Activated B cell treated with CpG ODN at 0.5 μM for 24 hours (primary cell): ENCODE measurements around the gene PXMP2. TPM values are rescaled to one million over a fixed set of nuclear protein-coding genes. Genes with fewer than 3 reads are reported as not detected.

Experiments used
- ATAC-seq: fragments of 200-7000 bp; cut with Tn5 transposase; one replicate; pipeline ENCODE4 v1.10.0; 2021; ENCODE audit warnings: low read depth, mild to moderate bottlenecking, moderate library complexity
- CTCF ChIA-PET: fragments of 350-600 bp; sonication (Branson Sonifier 250); formaldehyde crosslinking; loops from one replicate; lab custom pipeline; 2021; ENCODE audit warnings: antibody characterized with exemption; lab: Charles Lee
- POLR2A ChIA-PET: fragments of 350-600 bp; sonication (Branson Sonifier 250); formaldehyde crosslinking; loops from one replicate; lab custom pipeline; 2021; ENCODE audit warnings: antibody characterized with exemption; lab: Charles Lee
- DNase-seq: peaks from one replicate; pipeline ENCODE4 v3.0.0; 2022
- H3K27ac Mint-ChIP-seq: one replicate; pipeline ENCODE4 v1.8.0; 2020; ENCODE audit warnings: mixed read lengths
- H3K27me3 Mint-ChIP-seq: one replicate; pipeline ENCODE4 v1.8.0; 2021; ENCODE audit warnings: mixed read lengths
- H3K36me3 Mint-ChIP-seq: one replicate; pipeline ENCODE4 v1.8.0; 2021; ENCODE audit warnings: low read depth, mixed read lengths
- H3K4me1 Mint-ChIP-seq: one replicate; pipeline ENCODE4 v1.8.0; 2021; ENCODE audit warnings: mixed read lengths
- H3K4me3 Mint-ChIP-seq: one replicate; pipeline ENCODE4 v1.8.0; 2020; ENCODE audit warnings: mild to moderate bottlenecking, mixed read lengths
- H3K9me3 Mint-ChIP-seq: one replicate; pipeline ENCODE4 v1.8.0; 2020; ENCODE audit warnings: mixed read lengths
- CTCF ChIP-seq: fragments of 200-600 bp; IDR thresholded peaks from one replicate; pipeline ENCODE4 v1.8.0; 2022; ENCODE audit warnings: antibody characterized with exemption, mild to moderate bottlenecking
- intact Hi-C: fragments of 100-400 bp; cut with micrococcal nuclease; formaldehyde crosslinking; loops from one replicate; pipeline ENCODE4 v1.15.1; 2024
- total RNA-seq: library from RNA; stranded (reverse); gene quantifications from 2 replicates; pipeline ENCODE4 v1.2.3, GENCODE V29; 2022

Gene PXMP2
- total RNA-seq, 1 donor from 2014 or later = 7.7 TPM

DNA sequence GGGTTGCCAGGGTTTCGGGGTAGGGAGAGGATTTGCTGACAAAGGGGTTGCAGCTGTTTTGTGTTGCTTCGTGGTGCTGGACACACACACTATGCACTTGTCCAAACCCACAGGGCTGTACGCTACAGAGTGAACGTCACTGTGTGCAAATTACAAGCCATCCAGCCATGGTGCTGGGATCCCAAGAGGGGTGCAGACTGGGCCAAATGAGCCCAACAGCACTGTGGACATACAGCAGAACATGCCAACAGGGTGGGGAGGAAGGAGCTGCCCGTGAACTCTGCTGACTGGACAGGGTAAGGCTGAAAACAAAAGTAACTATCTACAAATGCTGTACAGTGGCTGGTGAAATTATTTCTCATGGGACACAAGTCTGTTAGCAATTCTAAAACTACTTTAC, 25.4 kb upstream of the PXMP2 start:
- intact Hi-C loops = no loop called here
- POLR2A ChIA-PET = no interaction called here
- H3K27ac Mint-ChIP-seq = no peak overlapping the region

GRCh38 chr12:132662901-132663755, 24.3 kb upstream of the PXMP2 start:
- intact Hi-C loops = no loop called here
- no peaks in the 10 kb centered on the region for H3K4me1 Mint-ChIP-seq
- H3K4me3 Mint-ChIP-seq = no peak overlapping the region
- ChIA-PET POLR2A (no interaction called here), CTCF (no interaction called here)
- no peaks in the 10 kb centered on the region for H3K27me3 Mint-ChIP-seq
- TF ChIP-seq CTCF = no peak
- H3K9me3 Mint-ChIP-seq = no peaks in the 10 kb centered on the region
- H3K27ac Mint-ChIP-seq = no peak overlapping the region
- ATAC-seq (no peak), DNase-seq (no peak)
- peaks cover 91% of the 10 kb centered on the region for H3K36me3 Mint-ChIP-seq

More for the DNA sequence above, 25.4 kb upstream of the PXMP2 start:
- no peak for ATAC-seq
- Mint-ChIP-seq H3K9me3 (no peaks in the 10 kb centered on the region), H3K27me3 (no peaks in the 10 kb centered on the region), H3K4me3 (no peak overlapping the region), H3K36me3 (peaks cover 91% of the 10 kb centered on the region), H3K4me1 (no peaks in the 10 kb centered on the region)
- TF ChIP-seq CTCF = no peak
- no peak for DNase-seq
- CTCF ChIA-PET = no interaction called here

DNA sequence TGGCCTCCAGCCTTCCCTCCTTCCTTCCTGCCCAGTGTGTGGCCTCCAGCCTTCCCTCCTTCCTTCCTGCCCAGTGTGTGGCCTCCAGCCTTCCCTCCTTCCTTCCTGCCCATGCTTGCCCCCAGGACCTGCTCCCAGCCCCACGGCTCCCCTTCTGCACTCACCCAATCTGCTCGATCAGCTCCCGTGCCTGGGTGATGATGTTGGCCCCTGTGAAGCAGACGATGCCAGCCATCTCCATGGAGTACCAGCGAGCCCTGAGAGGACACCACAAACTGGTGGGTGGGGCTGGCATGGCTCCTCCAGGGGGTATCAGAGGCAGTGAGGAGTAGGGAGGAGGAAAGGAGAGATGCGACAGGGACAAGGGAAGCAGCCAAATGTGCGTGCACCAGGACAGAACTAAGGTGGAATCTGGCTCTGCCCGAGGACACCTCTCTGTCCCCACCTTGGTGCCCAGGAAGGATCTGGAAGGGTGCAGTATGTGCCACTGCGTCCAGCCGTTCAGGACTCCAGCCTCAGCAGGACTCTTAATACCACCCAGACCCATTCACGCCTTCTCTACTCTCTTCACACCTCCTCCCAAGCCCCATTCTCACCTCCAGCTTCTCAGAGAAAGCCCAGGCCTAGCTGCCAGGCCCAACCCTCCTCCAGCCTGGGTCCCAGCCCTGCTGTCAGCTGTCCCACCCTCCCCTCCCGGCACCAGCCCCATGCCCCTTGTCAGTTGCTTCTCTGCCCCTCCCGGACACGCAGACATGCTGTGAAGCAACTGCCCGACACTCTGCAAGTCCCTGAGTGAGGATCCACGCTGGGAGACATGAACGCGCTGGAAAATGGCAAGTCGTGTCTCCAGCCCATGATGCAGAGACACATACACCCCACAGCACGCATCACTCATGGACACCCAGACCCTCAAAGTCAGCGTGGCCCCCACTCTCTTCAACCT, 22.9 kb upstream of the PXMP2 start:
- H3K27ac Mint-ChIP-seq = no peak overlapping the region
- H3K4me3 Mint-ChIP-seq = no peak overlapping the region
- H3K9me3 Mint-ChIP-seq = no peaks in the 10 kb centered on the region
- DNase-seq (no peak), ATAC-seq (no peak)
- H3K4me1 Mint-ChIP-seq = no peaks in the 10 kb centered on the region
- POLR2A ChIA-PET = no interaction called here
- CTCF ChIA-PET = no interaction called here
- H3K27me3 Mint-ChIP-seq = no peaks in the 10 kb centered on the region
- peaks cover 93% of the 10 kb centered on the region for H3K36me3 Mint-ChIP-seq
- TF ChIP-seq CTCF = no peak
- intact Hi-C loops = no loop called here

DNA sequence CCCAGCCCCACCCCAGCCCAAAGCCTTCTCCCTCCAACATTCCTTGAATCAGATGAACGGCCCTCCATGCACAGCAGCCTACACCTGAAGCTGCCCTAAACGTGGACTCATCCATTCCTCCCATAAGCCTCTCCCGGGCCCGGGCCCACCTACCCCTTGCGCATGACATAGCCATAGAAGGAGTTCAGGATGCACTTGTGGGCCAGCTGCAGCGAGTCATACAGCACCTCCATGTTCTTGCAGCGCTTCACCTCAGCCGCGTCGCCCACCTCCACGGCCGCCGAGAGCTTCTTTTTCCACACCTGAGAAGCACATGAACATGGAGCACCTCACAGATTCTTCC, 22.3 kb upstream of the PXMP2 start:
- ATAC-seq (no peak), DNase-seq (no peak)
- Mint-ChIP-seq H3K4me1 (no peaks in the 10 kb centered on the region), H3K27me3 (no peaks in the 10 kb centered on the region), H3K27ac (no peak overlapping the region), H3K9me3 (no peaks in the 10 kb centered on the region), H3K36me3 (peaks cover 93% of the 10 kb centered on the region), H3K4me3 (no peak overlapping the region)
- ChIA-PET CTCF (no interaction called here), POLR2A (no interaction called here)
- intact Hi-C loops = no loop called here
- no peak for TF ChIP-seq CTCF

DNA sequence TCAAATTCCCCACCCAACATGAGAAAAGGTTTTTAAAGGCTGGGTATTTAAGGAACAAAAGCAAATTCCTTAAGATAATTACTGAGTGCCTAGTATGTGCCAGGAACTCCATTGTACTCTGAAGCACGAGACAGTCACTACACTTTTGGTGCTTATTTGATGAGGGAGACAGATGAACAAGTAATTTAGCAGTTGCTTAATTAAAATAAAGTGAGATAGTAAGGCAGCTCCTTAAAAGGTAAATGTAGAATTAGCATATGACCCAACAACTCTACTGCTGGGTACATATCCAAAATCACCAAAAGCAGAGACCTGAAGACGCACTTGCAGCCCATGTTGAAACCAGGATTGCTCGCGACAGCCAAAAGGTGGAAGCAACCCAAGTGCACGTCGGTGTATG, 21.6 kb upstream of the PXMP2 start:
- POLR2A ChIA-PET = no interaction called here
- CTCF ChIA-PET = no interaction called here
- Mint-ChIP-seq H3K27ac (no peak overlapping the region), H3K9me3 (no peaks in the 10 kb centered on the region), H3K4me1 (no peaks in the 10 kb centered on the region), H3K27me3 (no peaks in the 10 kb centered on the region), H3K36me3 (peaks cover 87% of the 10 kb centered on the region), H3K4me3 (no peak overlapping the region)
- no peak for ATAC-seq
- no peak for DNase-seq
- no peak for TF ChIP-seq CTCF
- intact Hi-C loops = no loop called here
